Testis (tissue), 3 donors: ENCODE results near the gene CXCL17. TPM values are rescaled to one million over a fixed set of nuclear protein-coding genes. Genes with fewer than 3 reads are reported as not detected.
"Not testable (repeated sequence)": the region's sequence is repeated elsewhere in the genome, so short reads cannot be mapped to it uniquely, and the experiment has no call there.

Source experiments
- DNase-seq: peaks from one replicate; pipeline ENCODE4 v3.0.0-alpha.2; 2019
- H3K27ac ChIP-seq, 2 donors: fragments of 200-600 bp; sonication (generic); one replicate each; pipeline ENCODE4 v1.5.1; 2019
- H3K27me3 ChIP-seq: fragments of 200-600 bp; sonication (generic); one replicate; pipeline ENCODE4 v1.5.1; 2019
- H3K36me3 ChIP-seq: fragments of 200-600 bp; sonication (generic); one replicate; pipeline ENCODE4 v1.5.1; 2017; ENCODE audit warnings: low read depth; ENCODE audit errors: missing control alignments
- H3K4me1 ChIP-seq: fragments of 200-600 bp; sonication (generic); one replicate; pipeline ENCODE4 v1.5.1; 2019
- H3K4me3 ChIP-seq, 2 donors: fragments of 200-600 bp; sonication (generic); one replicate each; pipeline ENCODE4 v1.5.1; 2017 to 2019
- H3K9me3 ChIP-seq: fragments of 200-600 bp; sonication (generic); one replicate; pipeline ENCODE4 v1.5.1; 2017
- POLR2A ChIP-seq: fragments of 450-650 bp; IDR thresholded peaks from one replicate; pipeline ENCODE4 v1.6.1; 2017; ENCODE audit warnings: antibody characterized with exemption, mild to moderate bottlenecking, moderate library complexity
- WGBS, 2 donors: methylation state at CpG; one replicate each; pipeline ENCODE4 v1.1.5; 2018; 5-methylcytosine and 5-hydroxymethylcytosine counted together
- intact Hi-C: fragments of 100-400 bp; cut with DNase I; formaldehyde crosslinking; loops from one replicate; pipeline ENCODE4 v1.15.1; 2023; ENCODE audit warnings: low total_unique reads
- polyA plus RNA-seq: library from polyadenylated mRNA; stranded (reverse); fragments of 350-450 nt; fragmentation: Illumina TruSeq; extraction: RNeasy Lipid Tissue Mini Kit (QIAGEN cat#74804); gene quantifications from one replicate; pipeline ENCODE4 v1.2.3, GENCODE V29; 2014; ENCODE audit warnings: low read depth, low replicate concordance; ENCODE audit not compliant: insufficient read depth
- total RNA-seq, 2 donors: library from RNA; depleted of rRNA; stranded (reverse); fragments of >200 nt; gene quantifications; one replicate each; pipeline ENCODE4 v1.2.3, GENCODE V29; 2016
- TF ChIP-seq, protein P1 (sequence below), 3 experiments: fragments of 450-650 bp in 2 of 3; fragments of 200-600 bp in 1 of 3; sonication (generic) in 1 of 3; IDR thresholded peaks; one replicate each; pipeline ENCODE4 v1.5.1; 2016 to 2019; ENCODE audit warnings: antibody characterized with exemption in 3 of 3, mild to moderate bottlenecking in 2 of 3, moderate library complexity in 1 of 3

CXCL17 gene
- total and polyA plus RNA-seq, 3 donors from 2014 or later = not detected

- Histone ChIP-seq H3K4me3 (no peak overlapping the region), H3K27ac (no peak overlapping the region), H3K36me3 (no peaks in the 10 kb centered on the region), H3K9me3 (no peaks in the 10 kb centered on the region), H3K4me1 (peaks cover 2% of the 10 kb centered on the region), H3K27me3 (no peaks in the 10 kb centered on the region)
- DNase-seq = no peak
- intact Hi-C loops = no loop called here
- no peak for TF ChIP-seq POLR2A
- TF ChIP-seq, protein P1, sequence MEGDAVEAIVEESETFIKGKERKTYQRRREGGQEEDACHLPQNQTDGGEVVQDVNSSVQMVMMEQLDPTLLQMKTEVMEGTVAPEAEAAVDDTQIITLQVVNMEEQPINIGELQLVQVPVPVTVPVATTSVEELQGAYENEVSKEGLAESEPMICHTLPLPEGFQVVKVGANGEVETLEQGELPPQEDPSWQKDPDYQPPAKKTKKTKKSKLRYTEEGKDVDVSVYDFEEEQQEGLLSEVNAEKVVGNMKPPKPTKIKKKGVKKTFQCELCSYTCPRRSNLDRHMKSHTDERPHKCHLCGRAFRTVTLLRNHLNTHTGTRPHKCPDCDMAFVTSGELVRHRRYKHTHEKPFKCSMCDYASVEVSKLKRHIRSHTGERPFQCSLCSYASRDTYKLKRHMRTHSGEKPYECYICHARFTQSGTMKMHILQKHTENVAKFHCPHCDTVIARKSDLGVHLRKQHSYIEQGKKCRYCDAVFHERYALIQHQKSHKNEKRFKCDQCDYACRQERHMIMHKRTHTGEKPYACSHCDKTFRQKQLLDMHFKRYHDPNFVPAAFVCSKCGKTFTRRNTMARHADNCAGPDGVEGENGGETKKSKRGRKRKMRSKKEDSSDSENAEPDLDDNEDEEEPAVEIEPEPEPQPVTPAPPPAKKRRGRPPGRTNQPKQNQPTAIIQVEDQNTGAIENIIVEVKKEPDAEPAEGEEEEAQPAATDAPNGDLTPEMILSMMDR (IDR thresholded peaks at IDR 0.05) = no peak
- WGBS, 2 donors = 86 to 92% methylated on average over 1 of the region's 1 CpG
These were observed 12.9 kb upstream of the CXCL17 start for GRCh38 chr19:42455621-42456081.

GRCh38 chr19:42455086-42455485 is 12.3 kb upstream of the CXCL17 start:
- WGBS, 2 donors = 78 to 86% methylated on average over 2 of the region's 2 CpGs
- no peaks in the 10 kb centered on the region for H3K27me3 ChIP-seq
- no peaks in the 10 kb centered on the region for H3K9me3 ChIP-seq
- H3K4me1 ChIP-seq = peaks cover 5% of the 10 kb centered on the region
- no peak for DNase-seq
- TF ChIP-seq, protein P1 (IDR thresholded peaks at IDR 0.05) = no peak
- no peak for TF ChIP-seq POLR2A
- H3K36me3 ChIP-seq = no peaks in the 10 kb centered on the region
- H3K4me3 ChIP-seq = no peak overlapping the region
- intact Hi-C loops = no loop called here
- H3K27ac ChIP-seq = no peak overlapping the region

DNA sequence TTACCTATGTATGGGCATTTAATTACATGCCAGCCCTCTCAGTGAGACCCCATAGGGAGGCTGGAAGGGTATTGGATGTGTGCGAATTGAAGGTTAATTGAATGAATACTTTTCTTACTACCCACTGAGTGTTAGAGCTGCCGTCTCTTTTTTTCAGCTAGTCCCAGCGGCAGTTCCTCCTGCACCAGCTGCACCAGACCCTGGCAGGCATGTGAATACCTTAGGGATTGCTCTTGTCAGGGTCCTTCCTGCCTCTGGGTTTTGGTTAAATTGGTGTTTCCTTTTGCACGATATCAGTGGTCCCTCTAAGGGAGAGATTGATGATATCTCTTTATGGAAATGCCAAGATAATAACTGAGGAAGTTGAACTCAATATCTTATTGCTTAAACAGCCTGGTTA is 9.8 kb upstream of the CXCL17 start:
- no peaks in the 10 kb centered on the region for H3K27me3 ChIP-seq
- DNase-seq = no peak
- no peak for TF ChIP-seq POLR2A
- TF ChIP-seq, protein P1 (IDR thresholded peaks at IDR 0.05) = no peak
- H3K27ac ChIP-seq = no peak overlapping the region
- peaks cover 6% of the 10 kb centered on the region for H3K4me1 ChIP-seq
- H3K4me3 ChIP-seq = no peak overlapping the region
- WGBS, 2 donors = 71 to 73% methylated on average over 4 of the region's 4 CpGs
- no peaks in the 10 kb centered on the region for H3K9me3 ChIP-seq
- H3K36me3 ChIP-seq = no peaks in the 10 kb centered on the region
- intact Hi-C loops = no loop called here

DNA sequence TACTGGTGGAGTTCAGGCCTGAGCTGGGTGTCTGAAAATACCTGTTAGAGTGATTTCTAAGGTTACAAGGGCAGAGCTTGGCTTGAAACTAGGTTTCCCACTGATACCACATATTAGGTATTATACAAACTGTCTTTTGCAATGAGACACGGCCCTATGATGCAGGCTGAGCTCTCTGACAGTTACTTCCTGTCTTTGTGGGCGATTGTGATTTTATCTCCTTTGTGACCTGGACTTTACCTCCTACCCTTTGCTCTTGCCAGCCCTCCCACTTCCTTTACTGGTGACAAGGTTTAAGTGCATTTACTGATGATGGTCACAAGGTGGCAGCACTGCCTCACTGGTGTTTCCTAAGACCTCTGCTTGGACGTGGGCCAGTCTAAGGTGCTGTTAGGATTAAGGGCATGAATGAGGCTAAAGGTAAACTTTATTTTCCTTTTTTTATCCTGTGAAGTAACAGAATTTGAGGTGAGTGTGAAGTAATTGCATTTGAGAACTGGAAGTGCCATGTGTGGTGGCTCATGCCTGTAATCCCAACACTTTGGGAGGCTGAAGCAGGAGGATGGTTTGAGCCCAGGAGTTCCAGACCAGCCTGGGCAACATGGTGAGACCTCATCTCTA is 7.7 kb upstream of the CXCL17 start:
- peak; percentile 91 for DNase-seq
- H3K4me1 ChIP-seq = peaks cover 6% of the 10 kb centered on the region
- no peaks in the 10 kb centered on the region for H3K36me3 ChIP-seq
- no peaks in the 10 kb centered on the region for H3K27me3 ChIP-seq
- H3K9me3 ChIP-seq = no peaks in the 10 kb centered on the region
- TF ChIP-seq, protein P1 (IDR thresholded peaks at IDR 0.05) = peak; percentile 82 to 89 (median 83)
- no peak for TF ChIP-seq POLR2A
- H3K27ac ChIP-seq = no peak overlapping the region
- intact Hi-C loops = no loop called here
- WGBS, 2 donors = 12 to 16% methylated on average over 3 of the region's 3 CpGs
- no peak overlapping the region for H3K4me3 ChIP-seq

DNA sequence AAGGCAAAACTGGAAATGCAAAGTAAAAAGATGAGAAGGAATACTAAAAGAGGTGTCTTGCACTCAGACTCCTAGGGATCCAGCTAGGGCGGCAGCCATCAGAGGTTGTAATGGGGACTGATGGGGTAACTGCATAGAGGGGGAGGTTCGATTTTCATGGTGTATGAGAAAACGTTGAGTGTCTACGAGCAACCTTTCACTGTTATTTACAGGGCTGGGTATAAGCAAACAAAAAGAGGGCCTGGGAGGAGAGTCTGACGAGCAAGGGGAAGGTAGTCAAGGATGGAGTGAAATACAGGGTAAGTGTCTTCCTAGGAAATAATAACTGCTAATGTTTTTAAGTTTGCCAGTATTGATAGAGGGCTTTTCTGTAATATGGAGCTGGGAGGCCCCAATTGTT is 5.6 kb upstream of the CXCL17 start:
- 71 to 79% methylated on average over 5 of the region's 5 CpGs for WGBS, 2 donors
- H3K9me3 ChIP-seq, intact Hi-C loops, DNase-seq, H3K36me3 ChIP-seq, H3K27ac ChIP-seq, H3K27me3 ChIP-seq, H3K4me3 ChIP-seq, H3K4me1 ChIP-seq: not testable (repeated sequence)
